HG02840 (cell line): Measurements from ENCODE around the gene EVC.
"Not testable (repeated sequence)": the region's sequence is repeated elsewhere in the genome, so short reads cannot be mapped to it uniquely, and the experiment has no call there.

Source experiments
- ATAC-seq: cut with Tn5 transposase; IDR thresholded peaks from one replicate; pipeline ENCODE4 v1.9.1; 2021; ENCODE audit warnings: mild to moderate bottlenecking, moderate library complexity, moderate number of reproducible peaks; ENCODE audit not compliant: unreplicated experiment, low FRiP score

Gene EVC

DNA sequence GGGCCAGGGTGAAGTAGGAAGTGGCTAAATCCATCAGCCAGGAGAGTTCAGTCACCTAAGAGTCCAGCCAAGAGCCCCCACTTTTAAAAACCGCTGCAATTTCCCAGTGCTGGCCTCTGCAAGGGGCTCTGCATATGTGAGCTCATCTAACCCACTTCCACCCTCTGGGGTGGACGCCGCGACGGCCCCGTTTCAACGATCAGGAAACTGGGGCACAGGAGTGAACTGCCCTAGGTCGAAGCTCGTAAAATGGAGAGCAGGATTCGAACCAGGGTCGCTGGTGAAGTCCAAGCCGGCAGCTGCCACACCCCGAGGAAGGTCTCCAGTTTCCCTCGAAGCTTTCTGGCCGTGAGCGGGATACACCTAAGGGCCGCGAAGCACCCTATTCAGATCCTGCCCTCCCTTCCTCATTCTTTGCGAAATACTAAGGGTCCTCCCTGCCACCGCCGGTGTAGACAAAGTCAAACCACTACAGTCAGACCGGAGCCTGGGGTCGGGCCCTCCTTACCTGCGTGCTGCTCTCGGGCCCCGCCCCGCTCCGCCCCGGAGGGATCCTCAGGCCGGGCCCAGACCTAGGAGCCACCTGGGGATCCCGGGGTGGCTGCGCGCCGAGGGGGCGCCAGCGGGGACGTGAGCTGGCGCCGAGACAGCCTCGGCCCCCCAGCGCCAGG, 3.1 kb upstream of the EVC start:
- no peak for ATAC-seq

DNA sequence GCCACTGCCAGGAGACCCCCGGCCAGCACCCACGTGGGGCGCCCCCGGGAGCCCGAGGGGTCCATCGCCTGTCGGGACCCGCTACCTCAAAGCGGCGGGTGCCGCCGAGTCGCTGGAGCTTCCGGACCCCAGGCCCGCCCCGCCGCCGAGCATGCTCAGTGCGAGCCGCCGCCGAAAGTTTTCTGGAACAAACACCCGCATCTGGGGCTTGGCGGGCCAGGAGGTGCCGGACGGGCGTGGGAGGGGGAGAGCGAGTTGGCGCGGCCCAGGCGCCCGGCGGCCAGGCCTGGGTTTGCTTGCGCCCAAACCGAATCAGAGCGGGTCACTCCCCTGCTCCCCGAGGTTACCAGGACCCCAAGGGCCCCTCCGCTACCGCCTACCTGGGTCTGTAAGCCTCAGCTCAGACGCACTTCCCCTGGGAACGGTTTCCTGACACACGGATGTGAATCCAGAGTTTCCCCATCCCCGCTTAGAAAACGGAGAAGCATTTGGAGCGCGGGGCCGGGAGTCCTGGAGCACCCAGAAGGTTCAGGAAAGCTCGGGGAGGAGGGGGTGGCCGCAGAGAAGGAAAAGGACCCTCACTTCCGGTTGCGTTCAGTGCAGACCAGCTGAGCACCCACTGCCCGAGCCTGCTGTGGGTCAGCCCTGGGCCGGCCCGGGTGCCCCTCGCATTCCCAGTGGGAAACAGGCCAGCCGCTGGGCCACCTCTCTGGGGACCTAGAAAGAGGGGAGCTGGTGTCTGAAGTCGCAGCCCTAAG, 2.4 kb upstream of the EVC start, which contains the start of gene EVC2:
Gene EVC2 (minus strand): TSS at position 111 of the 758 bp plus-strand sequence. CDS start 46 bp downstream, at position 65.
- ATAC-seq = no peak

DNA sequence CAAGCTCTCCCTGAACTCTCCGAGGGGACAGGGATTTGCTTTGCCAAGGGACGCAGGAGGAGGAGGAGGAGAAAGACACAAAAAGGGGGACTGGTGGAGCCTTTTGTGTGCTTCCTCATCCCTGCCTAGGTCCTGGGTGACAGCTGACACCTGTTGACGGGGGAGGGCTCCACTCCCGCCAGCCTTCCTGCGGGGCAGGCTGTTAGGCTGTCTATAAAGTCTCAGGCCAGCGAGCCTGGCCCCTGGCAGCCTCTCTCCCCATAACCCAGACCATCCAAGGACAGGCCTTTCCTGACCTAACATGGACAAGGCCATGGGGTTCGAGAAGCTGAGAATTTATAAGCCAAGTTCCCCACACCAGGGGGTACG, 1.8 kb upstream of the EVC start:
- ATAC-seq = no peak

DNA sequence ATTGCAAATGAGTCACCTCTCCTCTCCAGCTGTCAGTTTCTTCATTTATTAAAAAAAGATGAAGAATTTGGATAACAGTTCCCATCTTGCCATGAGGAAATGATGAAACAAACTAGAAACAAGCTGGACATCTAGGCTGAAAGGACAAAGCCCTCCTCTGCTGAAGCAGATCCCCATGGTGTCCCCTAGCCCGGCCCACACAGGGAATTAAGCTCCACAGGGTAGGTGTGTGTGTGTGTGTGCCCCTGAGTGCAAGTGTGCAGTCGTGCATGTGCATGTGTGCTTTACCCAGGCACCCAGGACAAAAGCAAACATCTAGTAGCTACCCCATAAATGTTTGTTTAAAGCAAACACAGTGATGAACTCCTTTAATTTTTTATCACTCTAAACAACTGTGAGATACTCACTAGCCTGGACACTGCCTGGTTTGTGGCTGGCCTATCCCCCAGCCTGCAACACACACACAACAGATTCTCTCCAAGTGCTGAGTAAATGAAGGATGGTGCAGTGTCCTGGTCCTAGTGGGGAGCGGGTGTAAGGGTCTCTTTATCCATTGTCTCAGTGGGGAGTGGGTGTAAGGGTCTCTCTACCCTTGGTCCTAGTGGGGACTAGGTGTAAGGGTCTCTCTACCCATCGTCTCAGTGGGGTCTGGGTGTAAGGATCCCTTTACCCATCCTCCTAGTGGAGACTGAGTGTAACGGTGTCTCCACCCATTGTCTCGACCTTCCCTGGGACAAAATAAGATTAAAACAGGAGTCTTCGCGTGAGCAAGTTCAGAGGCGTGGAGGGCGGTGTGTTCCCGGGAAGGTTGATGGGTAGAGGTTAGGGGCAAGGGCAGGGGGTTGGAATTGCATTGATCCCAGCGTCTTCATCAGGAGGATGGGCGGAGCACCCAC, 688 bp upstream of the EVC start:
- ATAC-seq = no peak

DNA sequence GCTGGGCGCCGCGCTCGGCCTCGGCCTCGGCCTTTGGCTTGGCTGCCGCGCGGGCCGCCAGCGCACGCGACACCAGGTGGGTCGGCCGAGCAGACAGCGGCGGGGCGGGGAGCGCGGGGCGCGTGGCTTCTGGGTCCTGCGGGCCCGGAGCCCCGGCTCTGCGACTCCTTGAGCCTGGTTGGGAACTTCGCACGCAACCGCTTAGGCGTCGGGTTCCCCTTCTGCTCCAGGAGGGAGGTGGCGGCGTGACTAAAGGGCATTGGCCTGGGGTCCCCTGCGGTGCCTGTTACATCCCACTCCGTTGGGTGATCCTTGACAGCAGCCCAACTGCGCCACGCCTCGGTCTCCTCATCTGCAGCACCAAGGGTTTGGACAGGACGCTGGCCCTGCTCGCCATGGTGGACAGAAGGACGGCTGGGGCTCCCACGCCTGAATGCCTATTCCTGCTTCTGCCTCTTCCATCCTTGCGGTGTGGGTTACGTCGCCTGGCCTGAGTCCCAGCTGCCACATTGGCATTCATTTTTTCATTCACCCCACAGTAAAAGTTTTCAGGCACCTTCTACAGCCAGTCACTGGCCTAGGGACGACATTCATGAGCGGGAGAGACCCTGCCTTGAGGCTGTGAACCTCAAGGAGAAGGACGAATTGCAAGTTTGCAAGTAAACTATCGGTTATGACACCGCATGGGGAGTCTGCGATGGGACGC, 631 bp downstream of the EVC start:
- ATAC-seq = no peak

DNA sequence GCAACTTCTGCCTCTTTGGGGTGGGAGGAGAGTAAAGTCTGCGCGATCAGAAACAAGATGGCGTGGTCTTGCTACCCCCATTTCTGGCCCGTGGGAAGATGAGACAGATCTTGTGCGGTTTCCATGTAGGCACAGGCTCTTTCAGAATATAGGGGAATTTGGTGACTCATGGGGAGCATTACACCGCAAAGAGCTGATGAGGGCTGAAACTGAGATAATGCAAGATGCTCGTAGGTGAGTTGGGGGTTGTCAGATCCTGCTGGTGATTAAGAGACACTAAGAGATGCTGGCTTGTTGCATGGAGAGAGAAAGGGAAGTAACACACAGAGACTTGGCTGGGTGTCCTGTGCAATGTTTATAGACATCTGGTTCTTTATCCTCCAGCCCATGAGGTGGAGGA, 1.5 kb downstream of the EVC start:
- ATAC-seq = no peak

DNA sequence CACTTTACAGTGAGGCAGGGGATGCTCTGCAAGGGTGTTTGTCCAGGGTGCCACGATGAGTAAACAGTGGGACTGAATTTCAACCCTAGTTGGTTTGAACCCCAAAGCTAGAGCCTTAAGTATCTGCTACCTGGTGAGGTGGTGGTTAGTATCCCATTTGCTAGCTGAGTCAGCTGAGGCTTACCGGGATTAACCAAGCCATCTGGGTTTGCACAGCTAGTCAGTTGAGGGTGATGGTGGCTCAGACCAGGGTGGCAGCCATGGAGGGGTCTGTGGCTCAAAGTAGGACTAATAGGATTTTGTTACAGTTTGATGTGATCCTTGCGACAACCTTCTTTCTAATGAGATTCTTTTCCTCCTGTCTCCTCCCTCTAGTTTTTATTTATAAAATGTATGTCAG, 1.9 kb downstream of the EVC start:
- no peak for ATAC-seq

DNA sequence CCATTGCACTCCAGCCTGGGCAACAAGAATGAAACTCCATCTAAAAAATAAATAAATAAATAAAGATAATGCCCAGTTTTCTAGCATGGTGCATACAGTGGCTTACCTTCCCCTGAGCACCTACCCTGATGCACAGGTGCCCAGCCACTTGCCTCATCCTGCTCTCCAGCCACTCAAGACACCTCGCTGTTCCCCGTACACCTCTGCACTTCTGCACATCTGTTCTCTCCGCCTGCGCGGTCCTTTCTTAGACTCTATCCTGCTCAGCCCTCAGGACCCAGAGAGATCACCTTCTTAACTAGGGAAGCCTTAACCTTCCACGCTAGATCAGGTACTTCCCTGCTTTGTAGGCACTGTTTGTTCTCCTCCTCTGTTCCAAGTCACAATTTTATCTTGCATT, 2.9 kb downstream of the EVC start:
- no peak for ATAC-seq

DNA sequence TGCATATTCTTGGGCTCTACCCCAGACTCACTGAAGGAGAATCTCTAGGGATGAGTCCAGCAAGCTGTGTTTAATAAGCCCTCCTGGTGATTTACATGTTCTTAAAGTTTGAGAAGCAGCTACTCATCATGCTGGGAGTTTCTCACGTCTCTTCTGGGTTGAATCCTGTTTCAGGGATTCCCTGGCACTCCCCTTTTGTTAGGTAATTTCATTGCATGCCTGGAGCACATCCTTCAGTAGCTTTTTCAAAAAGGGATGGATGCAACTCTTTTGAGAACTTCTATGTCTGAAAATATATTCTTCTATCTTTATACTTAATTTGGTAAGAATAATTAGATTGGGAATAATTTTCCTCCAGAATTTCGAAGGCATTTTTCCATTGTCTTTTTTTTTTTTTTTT, 4.4 kb downstream of the EVC start:
- no peak for ATAC-seq

DNA sequence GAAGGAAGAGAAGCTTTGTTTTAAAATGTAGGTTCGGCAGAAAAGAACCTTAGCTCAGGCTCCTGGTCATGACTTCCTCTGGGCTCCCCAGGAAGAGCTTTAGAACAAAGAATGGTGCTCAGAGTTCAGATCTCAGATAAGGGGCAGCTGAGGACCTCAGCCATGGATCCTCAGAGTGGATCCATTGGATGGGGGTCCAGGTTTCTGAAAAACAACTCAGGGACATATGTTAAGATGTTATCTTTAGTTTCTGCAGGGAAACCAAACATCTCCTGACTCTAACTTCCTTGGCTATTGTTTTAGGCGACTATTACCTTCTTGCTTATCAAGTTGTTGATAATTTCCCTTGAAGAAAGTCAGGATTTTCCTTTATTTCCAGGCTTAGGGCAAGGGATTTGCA, 5.4 kb downstream of the EVC start:
- ATAC-seq = no peak

DNA sequence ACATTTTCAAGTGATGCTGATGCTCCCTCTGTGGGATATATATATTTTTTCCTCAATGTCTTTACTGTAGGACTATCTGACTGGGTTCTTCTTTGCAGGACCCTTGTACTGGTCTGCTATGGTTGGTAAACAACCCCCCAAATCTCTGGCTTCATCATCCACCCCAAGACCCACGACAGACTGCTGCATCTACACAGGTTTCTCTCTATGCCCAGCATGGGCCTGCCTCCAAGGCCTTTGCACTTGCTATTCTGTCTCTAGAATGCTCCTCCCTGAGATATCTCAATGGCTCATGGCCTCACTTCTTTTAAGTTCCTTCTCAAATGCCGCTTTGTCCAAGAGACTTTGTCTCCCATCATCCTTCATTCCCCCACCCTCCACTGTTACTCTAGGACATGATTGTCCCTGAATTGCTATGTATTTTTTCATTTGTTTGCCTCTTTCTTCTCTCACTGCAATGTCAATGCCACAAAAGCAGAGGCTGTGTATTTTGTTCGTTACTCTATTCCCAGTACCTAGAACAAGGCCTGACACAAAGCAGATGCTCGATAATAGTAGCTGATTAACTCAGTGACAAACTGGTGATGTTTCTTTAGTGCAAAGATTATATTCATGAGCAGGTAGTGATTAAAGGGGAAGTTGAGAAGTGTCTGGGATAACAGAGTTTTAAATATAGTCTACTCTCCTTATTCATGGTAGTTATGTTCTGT, 6.6 kb downstream of the EVC start:
- no peak for ATAC-seq

DNA sequence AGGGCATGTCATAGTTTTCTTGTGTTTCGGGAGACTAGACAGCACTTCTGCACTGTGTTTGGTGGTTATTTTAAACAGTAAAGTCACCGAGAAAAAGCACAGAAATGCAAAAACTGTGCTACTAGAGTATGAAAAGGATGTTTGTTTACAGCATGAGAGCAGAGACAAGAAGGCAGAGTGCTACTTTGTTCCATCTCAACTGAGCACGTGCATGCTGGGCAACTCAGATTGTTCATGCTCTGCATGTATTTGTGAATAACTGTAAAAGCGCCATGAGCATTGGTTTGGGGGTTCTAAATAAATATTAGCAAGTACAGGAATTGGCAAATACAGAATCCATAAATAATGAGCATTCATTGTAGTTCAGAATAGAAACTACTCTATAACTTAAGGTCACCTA, 7.4 kb downstream of the EVC start:
- ATAC-seq = no peak

DNA sequence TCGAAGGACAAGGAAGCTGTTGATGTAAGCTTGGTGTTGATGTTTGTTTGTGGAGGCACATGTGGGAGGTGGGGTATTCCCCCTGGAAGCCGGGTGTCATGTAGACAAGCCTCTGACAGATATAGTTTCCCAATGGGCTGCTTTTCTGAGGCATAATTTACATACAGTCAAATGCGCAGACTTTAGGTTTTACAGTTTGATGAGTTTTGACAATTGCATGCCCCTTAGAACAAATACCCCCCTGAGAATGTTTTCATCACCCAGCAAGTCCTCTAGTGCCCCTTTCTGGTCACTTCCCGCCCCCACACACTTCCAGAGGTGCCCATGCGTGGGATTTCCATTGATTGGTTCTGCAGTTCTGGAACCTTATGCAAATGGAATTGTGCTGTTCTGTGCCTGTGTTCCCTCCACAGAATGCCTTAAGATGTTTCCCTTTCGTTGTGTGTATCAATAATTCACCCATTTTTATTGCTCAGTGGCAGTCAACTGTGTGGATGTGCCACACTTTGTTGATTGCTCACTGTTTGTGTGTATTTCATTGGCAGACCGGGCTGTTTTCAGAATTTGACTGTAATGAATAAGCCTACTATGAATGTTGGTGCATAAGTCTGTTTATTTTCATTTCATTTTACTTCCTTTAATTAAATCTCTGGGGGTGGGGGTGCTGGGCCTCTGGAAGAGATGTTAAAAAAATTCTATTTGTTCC, 8.5 kb downstream of the EVC start:
- no peak for ATAC-seq

DNA sequence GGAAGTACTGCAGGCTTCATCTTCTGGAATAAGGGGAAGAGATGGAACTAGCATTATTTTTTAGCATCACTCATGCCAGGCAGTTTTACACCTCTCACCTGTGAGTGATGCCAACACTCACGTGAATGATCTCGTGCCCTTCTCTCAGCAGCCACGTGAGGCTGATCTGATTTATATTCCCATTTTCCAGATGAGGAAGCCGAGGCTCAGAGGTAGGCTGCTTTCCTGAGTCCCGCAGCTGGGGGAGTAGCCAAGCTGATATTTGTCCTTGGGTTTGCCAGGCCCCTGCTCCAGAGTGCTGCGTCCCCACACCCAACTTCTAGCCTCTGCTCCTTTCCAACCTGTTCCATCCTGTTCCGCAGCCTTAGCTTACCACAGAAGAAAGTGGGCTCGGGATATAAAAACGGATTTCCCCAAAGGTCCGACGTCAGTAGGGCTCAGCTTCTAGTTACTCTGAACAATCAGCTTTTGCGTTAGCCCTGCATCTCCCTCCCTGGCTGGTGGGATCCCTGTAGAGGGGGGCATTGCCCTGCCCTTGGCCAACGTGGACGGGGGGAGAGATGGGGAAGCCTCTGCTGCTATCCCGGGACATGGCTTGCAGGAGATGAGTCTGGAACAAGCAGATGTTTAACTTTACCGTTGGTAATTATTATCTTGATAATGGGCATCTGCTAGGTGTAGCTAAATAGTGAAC, 9.3 kb downstream of the EVC start:
- ATAC-seq = no peak

DNA sequence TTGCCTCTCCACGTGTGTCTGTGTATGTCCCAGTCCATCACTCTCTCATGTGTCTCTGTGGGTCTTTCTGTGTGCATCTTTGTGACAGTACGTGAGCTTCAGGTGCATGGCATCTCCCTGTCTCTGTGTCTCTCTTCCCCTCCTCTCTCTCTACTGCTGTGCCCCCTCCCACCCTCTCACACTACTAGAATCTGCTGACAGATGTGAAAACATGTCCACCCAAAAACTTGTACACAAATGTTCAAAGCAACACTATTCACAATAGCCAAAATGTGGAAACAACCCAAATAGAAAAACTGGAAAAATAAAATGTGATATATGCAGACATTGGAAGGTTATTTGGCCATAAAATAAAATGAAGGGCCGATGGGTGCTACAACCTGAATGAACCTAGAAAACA, 10.0 kb downstream of the EVC start:
- no peak for ATAC-seq

DNA sequence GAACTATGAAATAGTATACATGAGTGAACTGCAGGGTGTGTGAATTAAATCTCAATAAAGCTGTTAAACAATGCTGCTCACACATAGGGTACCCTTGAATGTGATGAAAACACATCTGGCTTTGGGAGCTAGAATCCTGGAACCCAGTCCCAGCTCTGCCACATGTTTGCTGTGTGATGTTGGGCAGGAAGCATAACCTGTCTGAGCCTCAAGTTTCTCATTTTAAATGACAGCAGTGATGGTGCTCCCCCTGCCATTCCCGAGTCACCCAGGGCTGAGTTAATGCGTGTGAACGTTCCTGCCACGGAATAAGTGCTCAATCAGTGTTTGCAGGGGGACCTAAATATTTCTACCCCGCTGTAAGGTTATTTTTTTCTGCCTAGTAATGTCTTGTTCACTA, 10.9 kb downstream of the EVC start:
- ATAC-seq = no peak

DNA sequence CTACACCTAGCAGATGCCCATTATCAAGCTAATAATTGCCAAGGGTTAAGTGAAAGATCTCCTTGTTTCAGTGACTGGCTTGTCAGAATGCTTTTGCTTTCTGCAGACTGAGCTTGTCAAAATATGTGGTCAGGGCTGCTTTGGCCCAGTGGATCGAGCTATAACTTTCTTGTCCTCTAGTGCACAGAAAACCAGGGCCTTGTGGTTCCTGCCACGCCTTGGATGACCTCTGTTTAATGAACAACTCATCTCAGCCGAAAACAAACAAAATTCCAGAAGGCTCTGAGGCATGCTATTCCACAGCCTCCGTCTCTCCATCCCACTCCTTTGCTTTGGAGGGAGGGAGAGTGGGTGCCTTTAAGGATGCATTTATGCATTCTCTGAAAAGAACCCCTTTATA, 11.3 kb downstream of the EVC start:
- ATAC-seq = no peak

DNA sequence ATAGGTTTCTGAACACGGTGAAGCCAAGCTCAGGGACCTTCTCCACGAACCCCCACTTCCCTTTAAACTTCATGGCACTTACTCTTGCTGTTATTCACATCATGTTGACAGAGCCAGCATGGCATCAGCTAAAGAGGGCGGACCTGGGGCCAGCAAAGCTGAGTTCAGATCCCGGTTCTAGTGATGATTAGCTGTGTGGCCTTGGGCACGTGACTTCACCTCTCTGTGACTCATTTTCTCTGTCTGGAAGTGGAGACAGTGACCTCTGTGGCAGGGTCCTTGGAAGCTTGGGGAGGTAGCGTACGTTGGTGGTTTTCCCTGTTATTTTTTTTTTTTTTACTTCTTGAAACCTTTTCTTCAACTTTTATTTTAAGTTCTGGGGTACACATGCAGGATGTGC, 13.4 kb downstream of the EVC start:
- ATAC-seq = no peak

DNA sequence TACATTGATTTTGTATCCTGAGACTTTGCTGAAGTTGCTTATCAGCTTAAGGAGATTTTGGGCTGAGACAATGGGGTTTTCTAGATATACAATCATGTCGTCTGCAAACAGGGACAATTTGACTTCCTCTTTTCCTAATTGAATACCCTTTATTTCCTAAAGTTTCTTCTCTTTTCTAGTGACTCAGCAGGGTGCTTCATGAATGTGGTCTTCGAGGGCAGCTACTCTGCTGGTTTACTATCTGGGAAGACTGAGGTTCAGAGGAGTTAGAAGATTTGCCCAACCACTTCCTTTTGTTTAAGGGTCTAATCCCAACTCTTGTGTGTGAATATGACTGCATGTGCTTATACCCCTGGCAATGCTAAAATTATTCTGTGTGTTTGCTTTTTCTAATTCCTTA, 17.4 kb downstream of the EVC start:
- ATAC-seq = not testable (repeated sequence)
